NB4 (cell line): ENCODE measurements around the gene CWC15.

Experiments
- CTCF ChIP-seq: IDR thresholded peaks from one replicate; pipeline ENCODE4 v1.5.1; 2012; ENCODE audit warnings: low read depth, low read length
- MAX ChIP-seq: IDR thresholded peaks from 2 replicates; pipeline ENCODE4 v1.6.1; 2011; ENCODE audit warnings: low read depth, low read length
- POLR2A ChIP-seq: IDR thresholded peaks from 2 replicates; pipeline ENCODE4 v1.6.1; 2011; ENCODE audit warnings: mild to moderate bottlenecking; ENCODE audit not compliant: insufficient read length; ENCODE audit errors: extremely low read depth

GRCh38 chr11:94954753-94955152 is 18.6 kb downstream of the CWC15 start:
- TF ChIP-seq CTCF (no peak), MAX (no peak), POLR2A (no peak)
